Trophoblast cell (in vitro differentiated cells and primary cell): Measurements from ENCODE around the gene XAB2.

Source experiments
- DNase-seq, 2 donors: peaks; one replicate each; pipeline ENCODE4 v3.0.0-alpha.2; 2016
- H2AFZ ChIP-seq: 2 replicates; pipeline ENCODE4 v1.6.1; 2013; ENCODE audit warnings: low read length, moderate library complexity, mild to moderate bottlenecking; ENCODE audit not compliant: insufficient read depth, poor library complexity
- H2AK5ac ChIP-seq: 2 replicates; pipeline ENCODE4 v1.6.1; 2013; ENCODE audit warnings: mild to moderate bottlenecking, low read length
- H2BK120ac ChIP-seq: 2 replicates; pipeline ENCODE4 v1.6.1; 2013; ENCODE audit warnings: low read length, mild to moderate bottlenecking, moderate library complexity; ENCODE audit not compliant: insufficient read depth, poor library complexity
- H2BK12ac ChIP-seq: 2 replicates; pipeline ENCODE4 v1.6.1; 2013; ENCODE audit warnings: mild to moderate bottlenecking, low read length, moderate library complexity
- H2BK5ac ChIP-seq: 2 replicates; pipeline ENCODE4 v1.6.1; 2013; ENCODE audit warnings: low read length, low read depth, moderate library complexity, mild to moderate bottlenecking; ENCODE audit not compliant: poor library complexity
- H3K14ac ChIP-seq: 2 replicates; pipeline ENCODE4 v1.6.1; 2013; ENCODE audit warnings: mild to moderate bottlenecking, low read length
- H3K18ac ChIP-seq: 2 replicates; pipeline ENCODE4 v1.6.1; 2013; ENCODE audit warnings: mild to moderate bottlenecking, low read length
- H3K23ac ChIP-seq: 2 replicates; pipeline ENCODE4 v1.6.1; 2013; ENCODE audit warnings: low read length
- H3K27ac ChIP-seq: 2 replicates; pipeline ENCODE4 v1.5.1; 2013; ENCODE audit warnings: low read depth, mild to moderate bottlenecking, inconsistent platforms, low read length, moderate library complexity
- H3K27me3 ChIP-seq: 2 replicates; pipeline ENCODE4 v1.6.1; 2013; ENCODE audit warnings: inconsistent platforms, mild to moderate bottlenecking, low read length, moderate library complexity; ENCODE audit not compliant: insufficient read depth
- H3K36me3 ChIP-seq, 2 experiments: 1 replicate in 1 of 2; 2 replicates in 1 of 2; pipeline ENCODE4 v1.6.1; 2013; ENCODE audit warnings: low read length in 2 of 2, mild to moderate bottlenecking in 2 of 2, moderate library complexity in 1 of 2; ENCODE audit not compliant: insufficient read depth in 2 of 2, control insufficient read depth in 1 of 2
- H3K4ac ChIP-seq: 2 replicates; pipeline ENCODE4 v1.6.1; 2013; ENCODE audit warnings: low read depth, mild to moderate bottlenecking, low read length, moderate library complexity
- H3K4me1 ChIP-seq, 2 experiments: 1 replicate in 1 of 2; 2 replicates in 1 of 2; pipeline ENCODE4 v1.6.1; 2013; ENCODE audit warnings: low read length in 2 of 2, mild to moderate bottlenecking in 2 of 2, moderate library complexity in 1 of 2; ENCODE audit not compliant: insufficient read depth in 2 of 2, control insufficient read depth in 1 of 2
- H3K4me2 ChIP-seq: 2 replicates; pipeline ENCODE4 v1.6.1; 2013; ENCODE audit warnings: inconsistent platforms, mild to moderate bottlenecking, low read length, moderate library complexity
- H3K4me3 ChIP-seq: 2 replicates; pipeline ENCODE4 v1.5.1; 2013; ENCODE audit warnings: mild to moderate bottlenecking, low read depth, low read length, inconsistent platforms
- H3K79me1 ChIP-seq: one replicate; pipeline ENCODE4 v1.6.1; 2013; ENCODE audit warnings: low read length
- H3K79me2 ChIP-seq: 2 replicates; pipeline ENCODE4 v1.6.1; 2013; ENCODE audit warnings: low read length, mild to moderate bottlenecking; ENCODE audit not compliant: control insufficient read depth, insufficient read depth, poor library complexity
- H3K9ac ChIP-seq: 2 replicates; pipeline ENCODE4 v1.6.1; 2013; ENCODE audit warnings: mild to moderate bottlenecking, low read length
- H3K9me3 ChIP-seq: 2 replicates; pipeline ENCODE4 v1.6.1; 2013; ENCODE audit warnings: low read depth, mild to moderate bottlenecking, control low read depth, inconsistent platforms, low read length; ENCODE audit not compliant: insufficient read depth
- H4K12ac ChIP-seq: 2 replicates; pipeline ENCODE4 v1.6.1; 2013; ENCODE audit warnings: low read depth, mild to moderate bottlenecking, low read length, moderate library complexity
- H4K8ac ChIP-seq: 2 replicates; pipeline ENCODE4 v1.6.1; 2013; ENCODE audit warnings: low read depth, mild to moderate bottlenecking, low read length, moderate library complexity
- H4K91ac ChIP-seq: one replicate; pipeline ENCODE4 v1.6.1; 2013; ENCODE audit warnings: low read depth, mild to moderate bottlenecking, low read length, moderate library complexity
- WGBS: extraction: QIAGEN DNeasy Blood & Tissue Kit; methylation state at CpG from one replicate; pipeline ENCODE4 v1.1.7; 2013; ENCODE audit warnings: missing lambda C conversion rate; ENCODE audit not compliant: insufficient read length, insufficient coverage; ENCODE audit errors: extremely low coverage; 5-methylcytosine and 5-hydroxymethylcytosine counted together

The XAB2 gene

GRCh38 chr19:7642295-7643030 lies 13.1 kb upstream of the XAB2 start:
- DNase-seq, result no peak
- Histone ChIP-seq H3K4me3 (no peak overlapping the region), H3K79me1 (peaks cover 1% of the 10 kb centered on the region), H3K36me3 (peaks cover 37 to 44% of the 10 kb centered on the region in 2 experiments), H2AFZ (no peak overlapping the region), H3K27me3 (no peaks in the 10 kb centered on the region), H2BK120ac (no peak overlapping the region), H3K4me2 (no peak overlapping the region), H3K79me2 (peaks cover 2% of the 10 kb centered on the region), H3K9me3 (peaks cover 3% of the 10 kb centered on the region), H3K23ac (no peak overlapping the region), H2AK5ac (no peak overlapping the region), H3K4ac (no peak overlapping the region), H2BK5ac (no peak overlapping the region), H4K12ac (no peak overlapping the region), H3K4me1 (peaks cover 3 to 4% of the 10 kb centered on the region in 2 experiments), H3K18ac (no peak overlapping the region), H4K8ac (no peak overlapping the region), H3K27ac (no peak overlapping the region), H4K91ac (no peak overlapping the region), H3K14ac (no peak overlapping the region), H3K9ac (no peak overlapping the region), H2BK12ac (no peak overlapping the region)
- no CpG with 5 or more reads among the region's 27 CpGs for WGBS

- no CpG with 5 or more reads among the region's 43 CpGs for WGBS
- no peak overlapping the region for H4K8ac ChIP-seq
- no peak for DNase-seq
- peaks cover 31 to 36% of the 10 kb centered on the region in 2 experiments for H3K36me3 ChIP-seq
- no peak overlapping the region for H3K4ac ChIP-seq
- no peak overlapping the region for H3K9ac ChIP-seq
- H3K4me3 ChIP-seq, result no peak overlapping the region
- no peak overlapping the region for H3K4me2 ChIP-seq
- H3K79me2 ChIP-seq, result peaks cover 7% of the 10 kb centered on the region
- H3K23ac ChIP-seq, result no peak overlapping the region
- no peak overlapping the region for H4K91ac ChIP-seq
- H2BK12ac ChIP-seq, result no peak overlapping the region
- no peak overlapping the region for H2BK5ac ChIP-seq
- no peak overlapping the region for H2AK5ac ChIP-seq
- H3K79me1 ChIP-seq, result peaks cover 6% of the 10 kb centered on the region
- H3K4me1 ChIP-seq, result peaks cover 5 to 8% of the 10 kb centered on the region in 2 experiments
- H2AFZ ChIP-seq, result no peak overlapping the region
- no peaks in the 10 kb centered on the region for H3K27me3 ChIP-seq
- H3K9me3 ChIP-seq, result peaks cover 5% of the 10 kb centered on the region
- no peak overlapping the region for H3K27ac ChIP-seq
- H2BK120ac ChIP-seq, result no peak overlapping the region
- H3K18ac ChIP-seq, result no peak overlapping the region
- H3K14ac ChIP-seq, result no peak overlapping the region
- no peak overlapping the region for H4K12ac ChIP-seq
Observed at GRCh38 chr19:7641290-7642276, 12.2 kb upstream of the XAB2 start.

GRCh38 chr19:7640803-7641202 lies 11.5 kb upstream of the XAB2 start:
- H3K79me2 ChIP-seq, result peaks cover 7% of the 10 kb centered on the region
- no peak overlapping the region for H2BK12ac ChIP-seq
- DNase-seq, result no peak
- H3K4me2 ChIP-seq, result no peak overlapping the region
- no peak overlapping the region for H2BK120ac ChIP-seq
- H3K27me3 ChIP-seq, result no peaks in the 10 kb centered on the region
- peaks cover 8% of the 10 kb centered on the region for H3K9me3 ChIP-seq
- no peak overlapping the region for H3K4ac ChIP-seq
- H2AFZ ChIP-seq, result no peak overlapping the region
- WGBS, result no CpG with 5 or more reads among the region's 11 CpGs
- peaks cover 26 to 29% of the 10 kb centered on the region in 2 experiments for H3K36me3 ChIP-seq
- H3K14ac ChIP-seq, result no peak overlapping the region
- no peak overlapping the region for H3K27ac ChIP-seq
- peaks cover 6% of the 10 kb centered on the region for H3K79me1 ChIP-seq
- no peak overlapping the region for H4K8ac ChIP-seq
- H3K4me1 ChIP-seq, result peaks cover 7 to 11% of the 10 kb centered on the region in 2 experiments
- H2BK5ac ChIP-seq, result no peak overlapping the region
- no peak overlapping the region for H3K18ac ChIP-seq
- H3K4me3 ChIP-seq, result no peak overlapping the region
- no peak overlapping the region for H2AK5ac ChIP-seq
- H4K12ac ChIP-seq, result no peak overlapping the region
- no peak overlapping the region for H4K91ac ChIP-seq
- H3K9ac ChIP-seq, result no peak overlapping the region
- H3K23ac ChIP-seq, result no peak overlapping the region

GRCh38 chr19:7639863-7640348 lies 10.6 kb upstream of the XAB2 start:
- H3K9ac ChIP-seq, result no peak overlapping the region
- no peak overlapping the region for H3K4me2 ChIP-seq
- no peaks in the 10 kb centered on the region for H3K27me3 ChIP-seq
- peaks cover 6% of the 10 kb centered on the region for H3K79me1 ChIP-seq
- H2BK5ac ChIP-seq, result no peak overlapping the region
- no peak overlapping the region for H2AK5ac ChIP-seq
- no peak for DNase-seq
- H3K23ac ChIP-seq, result no peak overlapping the region
- no peak overlapping the region for H2BK120ac ChIP-seq
- H3K18ac ChIP-seq, result no peak overlapping the region
- peaks cover 7 to 11% of the 10 kb centered on the region in 2 experiments for H3K4me1 ChIP-seq
- H3K79me2 ChIP-seq, result peaks cover 7% of the 10 kb centered on the region
- H4K12ac ChIP-seq, result no peak overlapping the region
- peaks cover 24% of the 10 kb centered on the region in 2 experiments for H3K36me3 ChIP-seq
- no peak overlapping the region for H3K14ac ChIP-seq
- H4K91ac ChIP-seq, result no peak overlapping the region
- no peak overlapping the region for H3K4ac ChIP-seq
- no CpG with 5 or more reads among the region's 13 CpGs for WGBS
- peaks cover 8% of the 10 kb centered on the region for H3K9me3 ChIP-seq
- no peak overlapping the region for H3K27ac ChIP-seq
- H2BK12ac ChIP-seq, result no peak overlapping the region
- no peak overlapping the region for H4K8ac ChIP-seq
- H2AFZ ChIP-seq, result no peak overlapping the region
- peak overlapping the region; percentile 5 for H3K4me3 ChIP-seq
